GM12878 (cell line): ENCODE data around the gene OCA2. TPM values are rescaled to one million over a fixed set of nuclear protein-coding genes. Genes with fewer than 3 reads are reported as not detected.

ENCODE experiments used
- ATAC-seq: fragments of 200-7000 bp; cut with Tn5 transposase; 3 replicates; pipeline ENCODE4 v1.9.1; 2020; ENCODE audit warnings: mild to moderate bottlenecking, moderate library complexity
- BruUV-seq: library from RNA; stranded (reverse); fragments of 400-500 nt; replicated peaks from 2 replicates; lab custom pipeline; 2021; lab: Mats Ljungman, UMichigan
- CTCF ChIA-PET: fragments of 300-600 bp; sonication (Branson Sonifier 250); formaldehyde crosslinking; extraction: SDS; loops from one replicate; lab custom pipeline; 2021; ENCODE audit warnings: inconsistent platforms; lab: Yijun Ruan, JAX
- POLR2A ChIA-PET: fragments of 350-600 bp; formaldehyde crosslinking; extraction: SDS; loops from one replicate; lab custom pipeline; 2021; ENCODE audit warnings: inconsistent platforms; lab: Charles Lee
- RAD21 ChIA-PET: fragments of 300-600 bp; sonication (Branson Sonifier 250); formaldehyde crosslinking; loops from one replicate; lab custom pipeline; 2023; ENCODE audit warnings: antibody characterized with exemption; ENCODE audit not compliant: unreplicated experiment; lab: Charles Lee
- SMC1A ChIA-PET: fragments of 300-600 bp; sonication (Branson Sonifier 250); formaldehyde crosslinking; loops from one replicate; lab custom pipeline; 2023; ENCODE audit not compliant: unreplicated experiment, uncharacterized antibody; lab: Charles Lee
- DNase-seq: peaks from one replicate; pipeline ENCODE4 v3.0.0-alpha.2; 2011; ENCODE audit warnings: low read depth, low spot score
- FAIRE-seq: peaks from 3 replicates; lab custom pipeline; 2011; peaks lifted over from hg19 to GRCh38; lab: Jason Lieb, UNC
- H2AFZ ChIP-seq: 2 replicates; pipeline ENCODE4 v1.6.0; 2011; ENCODE audit warnings: low read depth, low read length, control low read depth; ENCODE audit not compliant: control insufficient read depth
- H3K27ac ChIP-seq: 2 replicates; pipeline ENCODE4 v1.5.1; 2011; ENCODE audit warnings: control low read depth; ENCODE audit not compliant: control insufficient read depth, insufficient read depth
- H3K27me3 ChIP-seq, 2 experiments: replicated peaks in 1 of 2; 2 replicates each; pipeline versions ENCODE4 v1.6.0 to v1.6.1; 2011; ENCODE audit warnings: low read length in 1 of 2; ENCODE audit not compliant: control insufficient read depth in 2 of 2, insufficient read depth in 2 of 2
- H3K36me3 ChIP-seq, 2 experiments: 2 replicates each; pipeline ENCODE4 v1.5.1; 2011; ENCODE audit warnings: low read length in 1 of 2; ENCODE audit not compliant: control insufficient read depth in 2 of 2, insufficient read depth in 2 of 2
- H3K4me1 ChIP-seq: 2 replicates; pipeline ENCODE4 v1.6.1; 2011; ENCODE audit warnings: mild to moderate bottlenecking, low read length, moderate library complexity, mixed read lengths; ENCODE audit not compliant: control insufficient read depth, insufficient read depth
- H3K4me2 ChIP-seq: 2 replicates; pipeline ENCODE4 v1.6.0; 2011; ENCODE audit warnings: control low read depth; ENCODE audit not compliant: control insufficient read depth, insufficient read depth
- H3K4me3 ChIP-seq: fragments of 200-600 bp; sonication (generic); 2 replicates; pipeline ENCODE4 v1.5.1; 2016
- H3K79me2 ChIP-seq: 2 replicates; pipeline ENCODE4 v1.6.0; 2011; ENCODE audit warnings: low read length; ENCODE audit not compliant: control insufficient read depth, insufficient read depth
- H3K9ac ChIP-seq: 2 replicates; pipeline ENCODE4 v1.8.0; 2011; ENCODE audit warnings: low read length, control low read depth, mixed read lengths; ENCODE audit not compliant: control insufficient read depth, insufficient read depth
- H3K9me3 ChIP-seq: replicated peaks from 3 replicates; pipeline ENCODE4 v1.5.1; 2011; ENCODE audit warnings: mild to moderate bottlenecking, low read length; ENCODE audit not compliant: control insufficient read depth, insufficient read depth
- H4K20me1 ChIP-seq: 2 replicates; pipeline ENCODE4 v1.6.0; 2011; ENCODE audit not compliant: control insufficient read depth, insufficient read depth
- CEBPB ChIP-seq, 2 experiments: fragments of 150-350 bp in 1 of 2; IDR thresholded peaks; 2 replicates each; pipeline ENCODE4 v1.6.1; 2012 to 2014; ENCODE audit warnings: low read depth in 2 of 2, low read length in 2 of 2, borderline replicate concordance in 1 of 2, inconsistent platforms in 1 of 2
- CREM ChIP-seq: IDR thresholded peaks from 2 replicates; pipeline ENCODE4 v1.6.1; 2014; ENCODE audit warnings: antibody characterized with exemption, low read depth
- DPF2 ChIP-seq: fragments of 450-650 bp; IDR thresholded peaks from 2 replicates; pipeline ENCODE4 v1.6.1; 2017; ENCODE audit warnings: mild to moderate bottlenecking
- EGR1 ChIP-seq, 2 experiments: IDR thresholded peaks; 1 replicate in 1 of 2; 2 replicates in 1 of 2; pipeline ENCODE4 v1.6.1; 2011 to 2012; ENCODE audit warnings: low read depth in 2 of 2, low read length in 2 of 2, borderline replicate concordance in 1 of 2, mild to moderate bottlenecking in 1 of 2, moderate library complexity in 1 of 2
- EP300 ChIP-seq, 2 experiments: fragments of 150-350 bp in 1 of 2; IDR thresholded peaks; 2 replicates each; pipeline ENCODE4 v1.6.1; 2011 to 2012; ENCODE audit warnings: low read depth in 2 of 2, low read length in 2 of 2, borderline replicate concordance in 1 of 2, improper control_type of control experiment in 1 of 2, inconsistent platforms in 1 of 2; ENCODE audit not compliant: control insufficient read depth in 1 of 2
- ESRRA ChIP-seq: IDR thresholded peaks from 2 replicates; pipeline ENCODE4 v1.6.1; 2012; ENCODE audit warnings: mild to moderate bottlenecking, low read length, improper control_type of control experiment
- JUND ChIP-seq: IDR thresholded peaks from 2 replicates; pipeline ENCODE4 v1.6.1; 2012; ENCODE audit warnings: low read depth, mild to moderate bottlenecking, low read length, improper control_type of control experiment, moderate library complexity
- LARP7 ChIP-seq: fragments of 450-650 bp; IDR thresholded peaks from 2 replicates; pipeline ENCODE4 v1.6.1; 2017; ENCODE audit warnings: mild to moderate bottlenecking
- MEF2A ChIP-seq: IDR thresholded peaks from 2 replicates; pipeline ENCODE4 v1.6.1; 2011; ENCODE audit warnings: low read depth, mild to moderate bottlenecking, low read length, moderate library complexity; ENCODE audit not compliant: insufficient read depth
- MXI1 ChIP-seq: fragments of 150-350 bp; IDR thresholded peaks from 2 replicates; pipeline ENCODE4 v1.6.1; 2011; ENCODE audit warnings: low read depth, mild to moderate bottlenecking, inconsistent platforms, low read length, improper control_type of control experiment
- PKNOX1 ChIP-seq: fragments of 450-650 bp; IDR thresholded peaks from 2 replicates; pipeline ENCODE4 v1.6.1; 2016; ENCODE audit warnings: mild to moderate bottlenecking
- SIN3A ChIP-seq: IDR thresholded peaks from 2 replicates; pipeline ENCODE4 v1.6.1; 2012; ENCODE audit warnings: low read depth, low read length, improper control_type of control experiment
- SMAD1 ChIP-seq: fragments of 450-650 bp; IDR thresholded peaks from 2 replicates; pipeline ENCODE4 v1.6.1; 2018; ENCODE audit warnings: mild to moderate bottlenecking, low read depth; ENCODE audit not compliant: partially characterized antibody
- SREBF2 ChIP-seq: IDR thresholded peaks from 2 replicates; pipeline ENCODE4 v1.6.1; 2012; ENCODE audit warnings: mild to moderate bottlenecking, low read length
- YBX1 ChIP-seq: fragments of 450-650 bp; IDR thresholded peaks from 2 replicates; pipeline ENCODE4 v1.6.1; 2016; ENCODE audit warnings: antibody characterized with exemption
- ZNF207 ChIP-seq: fragments of 450-650 bp; IDR thresholded peaks from 2 replicates; pipeline ENCODE4 v1.6.1; 2014; ENCODE audit warnings: antibody characterized with exemption, mild to moderate bottlenecking, borderline replicate concordance
- WGBS: methylation state at CpG from one replicate; pipeline ENCODE4 v1.1.6; 2016; ENCODE audit warnings: low lambda C conversion rate; ENCODE audit not compliant: insufficient replicate concordance, insufficient coverage; ENCODE audit errors: missing lambda C conversion rate; 5-methylcytosine and 5-hydroxymethylcytosine counted together
- in situ Hi-C: fragments of 300-500 bp; cut with MboI; formaldehyde crosslinking; loops from 9 replicates; pipeline ENCODE4 v1.14.3; 2018; ENCODE audit warnings: mixed read lengths
- intact Hi-C: fragments of 100-400 bp; cut with micrococcal nuclease; formaldehyde crosslinking; loops from one replicate; pipeline ENCODE4 v1.14.2; 2022; ENCODE audit not compliant: unreplicated experiment
- polyA plus RNA-seq, 11 experiments: library from polyadenylated mRNA; depleted of rRNA in 4 of 11; unstranded in 6 of 11; stranded (reverse) in 5 of 11; fragments of >200 nt; fragmentation: Nextera tagmentation in 4 of 11; fragmentation: Illumina TruSeq in 1 of 11; extraction: Ambion mirVana in 4 of 11; extraction: Trizol in 1 of 11; gene quantifications; 1 replicate in 1 of 11; 2 replicates in 10 of 11; pipeline versions ENCODE4 v1.2.1 to v1.2.3, GENCODE V29; 2011 to 2016; ENCODE audit warnings: inconsistent platforms in 2 of 11, missing spikeins in 2 of 11, low read depth in 1 of 11
- total RNA-seq, 4 experiments: library from RNA; depleted of rRNA in 3 of 4; stranded (reverse); fragments of >200 nt in 3 of 4; fragmentation: Illumina TruSeq in 1 of 4; extraction: Trizol in 1 of 4; gene quantifications; 2 replicates each; pipeline versions ENCODE4 v1.2.1 to v1.2.3, GENCODE V29; 2013 to 2021
- TF ChIP-seq, protein P1 (sequence below), 3 experiments: IDR thresholded peaks in 2 of 3; conservative IDR thresholded peaks in 1 of 3; 2 replicates each; pipeline ENCODE4 v1.5.1; 2011; ENCODE audit warnings: low read depth in 3 of 3, low read length in 3 of 3, mild to moderate bottlenecking in 3 of 3, control low read depth in 2 of 3, moderate library complexity in 2 of 3, inconsistent platforms in 1 of 3, mixed read lengths in 1 of 3; ENCODE audit not compliant: control insufficient read depth in 2 of 3, insufficient read depth in 1 of 3; ENCODE audit errors: extremely low read depth in 1 of 3
- TF ChIP-seq, protein P2 (sequence below): fragments of 450-650 bp; IDR thresholded peaks from 2 replicates; pipeline ENCODE4 v1.6.1; 2016; ENCODE audit warnings: mild to moderate bottlenecking
- TF ChIP-seq, protein P3 (sequence below): IDR thresholded peaks from 2 replicates; pipeline ENCODE4 v1.6.1; 2011; ENCODE audit warnings: mild to moderate bottlenecking, low read depth, low read length, moderate library complexity; ENCODE audit not compliant: insufficient replicate concordance

OCA2 gene
- total and polyA plus RNA-seq, 10 of the 15 experiments (the other 5 are each of a cell fraction or from before 2014, with no cell fraction given), result 0.04 to 1.8 TPM; not detected in 8

DNA sequence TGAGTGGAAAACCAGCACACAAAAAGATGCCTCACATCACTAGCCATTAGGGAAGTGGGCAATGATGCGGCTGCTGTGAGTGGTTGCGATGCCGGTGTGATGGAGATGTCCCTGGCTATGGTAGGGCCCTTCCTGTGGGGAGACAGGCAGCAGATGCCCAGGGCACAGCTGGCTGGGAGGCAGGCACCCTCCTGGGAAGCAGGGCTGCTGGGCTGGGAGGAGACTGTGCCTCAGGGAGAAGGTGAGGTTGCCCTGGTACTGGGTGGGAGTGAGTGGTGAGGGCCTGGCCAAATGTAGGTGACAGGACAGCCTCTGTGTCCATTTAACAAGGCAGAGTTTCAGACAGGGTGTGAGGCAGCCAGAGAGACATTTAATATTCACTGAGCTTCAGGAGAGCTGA is 335.6 kb downstream of the OCA2 start (continued):
- TF ChIP-seq EP300 (IDR thresholded peaks at IDR 0.05; ENCODE audit: borderline replicate concordance in 1 of 2, control insufficient read depth in 1 of 2, low read depth in 2 of 2, low read length in 2 of 2) (no peak), YBX1 (no peak), SREBF2 (no peak), SMAD1 (no peak), CEBPB (IDR thresholded peaks at IDR 0.05; ENCODE audit: borderline replicate concordance in 1 of 2, low read depth in 2 of 2, low read length in 2 of 2) (no peak)

DNA sequence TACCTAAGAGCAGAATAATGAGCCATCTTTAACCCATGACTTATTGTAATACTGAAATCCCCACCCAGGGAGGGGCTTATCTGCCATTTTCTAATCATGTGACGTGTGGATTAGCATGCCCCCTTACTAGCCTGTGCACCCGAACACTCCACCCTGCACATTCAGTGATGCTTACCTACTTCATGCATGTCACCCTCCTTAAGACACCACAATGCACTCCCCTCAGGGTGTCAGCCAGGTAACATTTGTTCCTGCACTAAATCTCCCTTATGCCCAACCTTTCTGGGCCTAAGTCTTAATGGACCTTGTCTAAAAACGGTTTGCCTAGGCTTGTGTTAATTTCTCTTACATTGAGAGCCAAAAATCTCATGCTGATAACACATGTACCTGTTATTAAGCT is 336.6 kb downstream of the OCA2 start:
- 6% methylated on average over 3 of the region's 3 CpGs for WGBS
- Histone ChIP-seq H3K4me1 (no peaks in the 10 kb centered on the region), H3K4me3 (no peak overlapping the region), H3K27me3 (no peaks in the 10 kb centered on the region), H3K4me2 (no peak overlapping the region), H2AFZ (no peak overlapping the region), H3K9me3 (no peaks in the 10 kb centered on the region; the same call in 2 of the 3 replicates), H3K27ac (no peak overlapping the region), H3K79me2 (no peaks in the 10 kb centered on the region), H3K36me3 (no peaks in the 10 kb centered on the region), H3K9ac (no peak overlapping the region), H4K20me1 (no peaks in the 10 kb centered on the region)
- in situ Hi-C loops (no loop called here), intact Hi-C loops (no loop called here)
- BruUV-seq, result no TSS peak
- ATAC-seq, result no peak
- ChIA-PET CTCF (no interaction called here), RAD21 (no interaction called here), POLR2A (no interaction called here), SMC1A (no interaction called here)
- no peak for FAIRE-seq
- no peak for DNase-seq
- TF ChIP-seq, protein P1, sequence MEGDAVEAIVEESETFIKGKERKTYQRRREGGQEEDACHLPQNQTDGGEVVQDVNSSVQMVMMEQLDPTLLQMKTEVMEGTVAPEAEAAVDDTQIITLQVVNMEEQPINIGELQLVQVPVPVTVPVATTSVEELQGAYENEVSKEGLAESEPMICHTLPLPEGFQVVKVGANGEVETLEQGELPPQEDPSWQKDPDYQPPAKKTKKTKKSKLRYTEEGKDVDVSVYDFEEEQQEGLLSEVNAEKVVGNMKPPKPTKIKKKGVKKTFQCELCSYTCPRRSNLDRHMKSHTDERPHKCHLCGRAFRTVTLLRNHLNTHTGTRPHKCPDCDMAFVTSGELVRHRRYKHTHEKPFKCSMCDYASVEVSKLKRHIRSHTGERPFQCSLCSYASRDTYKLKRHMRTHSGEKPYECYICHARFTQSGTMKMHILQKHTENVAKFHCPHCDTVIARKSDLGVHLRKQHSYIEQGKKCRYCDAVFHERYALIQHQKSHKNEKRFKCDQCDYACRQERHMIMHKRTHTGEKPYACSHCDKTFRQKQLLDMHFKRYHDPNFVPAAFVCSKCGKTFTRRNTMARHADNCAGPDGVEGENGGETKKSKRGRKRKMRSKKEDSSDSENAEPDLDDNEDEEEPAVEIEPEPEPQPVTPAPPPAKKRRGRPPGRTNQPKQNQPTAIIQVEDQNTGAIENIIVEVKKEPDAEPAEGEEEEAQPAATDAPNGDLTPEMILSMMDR (IDR thresholded peaks at IDR 0.05 in 2 of 3, conservative IDR thresholded peaks at IDR 0.05 in 1 of 3; ENCODE audit: control insufficient read depth in 2 of 3, extremely low read depth in 1 of 3, insufficient read depth in 1 of 3, low read depth in 3 of 3, low read length in 3 of 3), result no peak
- no peak for TF ChIP-seq DPF2
- no peak for TF ChIP-seq ESRRA
- TF ChIP-seq SIN3A, result no peak
- TF ChIP-seq MEF2A, result no peak
- TF ChIP-seq CREM, result no peak
- no peak for TF ChIP-seq JUND
- TF ChIP-seq EGR1 (IDR thresholded peaks at IDR 0.05; ENCODE audit: borderline replicate concordance in 1 of 2, low read depth in 2 of 2, low read length in 2 of 2), result no peak
- TF ChIP-seq, protein P2, sequence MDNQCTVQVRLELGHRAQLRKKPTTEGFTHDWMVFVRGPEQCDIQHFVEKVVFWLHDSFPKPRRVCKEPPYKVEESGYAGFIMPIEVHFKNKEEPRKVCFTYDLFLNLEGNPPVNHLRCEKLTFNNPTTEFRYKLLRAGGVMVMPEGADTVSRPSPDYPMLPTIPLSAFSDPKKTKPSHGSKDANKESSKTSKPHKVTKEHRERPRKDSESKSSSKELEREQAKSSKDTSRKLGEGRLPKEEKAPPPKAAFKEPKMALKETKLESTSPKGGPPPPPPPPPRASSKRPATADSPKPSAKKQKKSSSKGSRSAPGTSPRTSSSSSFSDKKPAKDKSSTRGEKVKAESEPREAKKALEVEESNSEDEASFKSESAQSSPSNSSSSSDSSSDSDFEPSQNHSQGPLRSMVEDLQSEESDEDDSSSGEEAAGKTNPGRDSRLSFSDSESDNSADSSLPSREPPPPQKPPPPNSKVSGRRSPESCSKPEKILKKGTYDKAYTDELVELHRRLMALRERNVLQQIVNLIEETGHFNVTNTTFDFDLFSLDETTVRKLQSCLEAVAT, result no peak
- TF ChIP-seq PKNOX1, result no peak
- TF ChIP-seq, protein P3, sequence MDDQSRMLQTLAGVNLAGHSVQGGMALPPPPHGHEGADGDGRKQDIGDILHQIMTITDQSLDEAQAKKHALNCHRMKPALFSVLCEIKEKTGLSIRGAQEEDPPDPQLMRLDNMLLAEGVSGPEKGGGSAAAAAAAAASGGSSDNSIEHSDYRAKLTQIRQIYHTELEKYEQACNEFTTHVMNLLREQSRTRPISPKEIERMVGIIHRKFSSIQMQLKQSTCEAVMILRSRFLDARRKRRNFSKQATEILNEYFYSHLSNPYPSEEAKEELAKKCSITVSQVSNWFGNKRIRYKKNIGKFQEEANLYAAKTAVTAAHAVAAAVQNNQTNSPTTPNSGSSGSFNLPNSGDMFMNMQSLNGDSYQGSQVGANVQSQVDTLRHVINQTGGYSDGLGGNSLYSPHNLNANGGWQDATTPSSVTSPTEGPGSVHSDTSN, result no peak
- no peak for TF ChIP-seq ZNF207
- TF ChIP-seq MXI1, result no peak
- no peak for TF ChIP-seq LARP7
